Gastroesophageal sphincter (tissue), 4 donors: Measurements from ENCODE around the gene SUPT3H. TPM values are rescaled to one million over a fixed set of nuclear protein-coding genes. Genes with fewer than 3 reads are reported as not detected.

ENCODE experiments used
- ATAC-seq: fragments of 150-250 bp; one replicate; pipeline ENCODE4 v1.9.1; 2016; ENCODE audit warnings: mild to moderate bottlenecking, moderate library complexity
- H3K27ac ChIP-seq, 4 donors: fragments of 200-600 bp; sonication (generic) in 3 of 4; 1 replicate in 3 of 4; 2 replicates in 1 of 4; pipeline ENCODE4 v1.5.1; 2016 to 2019
- H3K27me3 ChIP-seq: fragments of 200-600 bp; sonication (generic); one replicate; pipeline ENCODE4 v1.5.1; 2019
- H3K36me3 ChIP-seq, 2 donors: fragments of 200-600 bp; sonication (generic); one replicate each; pipeline ENCODE4 v1.5.1; 2019; ENCODE audit warnings: control low read depth in 1 of 2
- H3K4me1 ChIP-seq, 3 donors: fragments of 200-600 bp; sonication (generic); 1 replicate in 2 of 3; 2 replicates in 1 of 3; pipeline ENCODE4 v1.5.1; 2016 to 2019; ENCODE audit warnings: control low read depth in 2 of 3
- H3K4me3 ChIP-seq, 2 donors: fragments of 200-600 bp; sonication (generic); one replicate each; pipeline ENCODE4 v1.5.1; 2019; ENCODE audit warnings: mild to moderate bottlenecking in 1 of 2, moderate library complexity in 1 of 2
- H3K9me3 ChIP-seq, 3 donors: fragments of 200-600 bp; sonication (generic); one replicate each; pipeline ENCODE4 v1.5.1; 2017 to 2019; ENCODE audit warnings: control low read depth in 2 of 3
- CTCF ChIP-seq, 4 experiments: fragments of 200-600 bp in 2 of 4; fragments of 450-650 bp in 2 of 4; sonication (generic) in 1 of 4; IDR thresholded peaks; one replicate each; pipeline ENCODE4 v1.5.1; 2017 to 2019; ENCODE audit warnings: antibody characterized with exemption in 4 of 4, mild to moderate bottlenecking in 2 of 4, moderate library complexity in 2 of 4
- EP300 ChIP-seq: sonication (generic); formaldehyde crosslinking; IDR thresholded peaks from one replicate; pipeline ENCODE4 v1.6.1; 2017; ENCODE audit warnings: antibody characterized with exemption, mild to moderate bottlenecking
- POLR2A ChIP-seq, 2 donors: fragments of 450-650 bp; IDR thresholded peaks; one replicate each; pipeline ENCODE4 v1.6.1; 2017; ENCODE audit warnings: antibody characterized with exemption in 2 of 2, mild to moderate bottlenecking in 2 of 2, moderate library complexity in 1 of 2
- POLR2AphosphoS5 ChIP-seq: sonication (generic); formaldehyde crosslinking; IDR thresholded peaks from one replicate; pipeline ENCODE4 v1.6.1; 2017; ENCODE audit warnings: antibody characterized with exemption
- WGBS, 2 donors: methylation state at CpG; one replicate each; pipeline ENCODE4 v1.1.5; 2018; ENCODE audit warnings: low coverage in 1 of 2; 5-methylcytosine and 5-hydroxymethylcytosine counted together
- total RNA-seq, 4 donors: library from RNA; depleted of rRNA; stranded (reverse); fragments of >200 nt; gene quantifications; one replicate each; pipeline ENCODE4 v1.1.0, GENCODE V29; 2016

SUPT3H gene
- total RNA-seq, 4 donors from 2014 or later, result 3.6 to 13.1 (median 7.6) TPM

GRCh38 chr6:45320349-45320748, 57.4 kb downstream of the SUPT3H start:
- H3K4me3 ChIP-seq, result no peak overlapping the region
- no peak for TF ChIP-seq CTCF (IDR thresholded peaks at IDR 0.05)
- no peak for TF ChIP-seq POLR2AphosphoS5
- no peak for TF ChIP-seq POLR2A (IDR thresholded peaks at IDR 0.05)
- TF ChIP-seq EP300, result no peak
- no peak for ATAC-seq
- no peaks in the 10 kb centered on the region for H3K36me3 ChIP-seq
- no peaks in the 10 kb centered on the region for H3K27me3 ChIP-seq
- H3K9me3 ChIP-seq, result no peaks in the 10 kb centered on the region
- H3K27ac ChIP-seq, result no peak overlapping the region
- 60 to 92% methylated on average over 1 to 4 of the region's 4 CpGs for WGBS, 2 donors
- no peaks in the 10 kb centered on the region for H3K4me1 ChIP-seq

GRCh38 chr6:45314146-45314545, 63.6 kb downstream of the SUPT3H start:
- TF ChIP-seq CTCF (IDR thresholded peaks at IDR 0.05) (no peak), EP300 (no peak), POLR2A (IDR thresholded peaks at IDR 0.05) (no peak), POLR2AphosphoS5 (no peak)
- Histone ChIP-seq H3K4me1 (no peaks in the 10 kb centered on the region), H3K27ac (no peak overlapping the region), H3K36me3 (no peaks in the 10 kb centered on the region), H3K9me3 (no peaks in the 10 kb centered on the region), H3K4me3 (no peak overlapping the region), H3K27me3 (no peaks in the 10 kb centered on the region)
- no peak for ATAC-seq
- 51 to 60% methylated on average over 1 to 5 of the region's 5 CpGs for WGBS, 2 donors

- no peaks in the 10 kb centered on the region for H3K36me3 ChIP-seq
- no peak for TF ChIP-seq POLR2A (IDR thresholded peaks at IDR 0.05)
- TF ChIP-seq POLR2AphosphoS5, result no peak
- no peak for TF ChIP-seq EP300
- no peak for TF ChIP-seq CTCF (IDR thresholded peaks at IDR 0.05)
- H3K4me1 ChIP-seq, result no peaks in the 10 kb centered on the region
- no peaks in the 10 kb centered on the region for H3K9me3 ChIP-seq
- ATAC-seq, result no peak
- H3K27ac ChIP-seq, result no peak overlapping the region
- WGBS, 2 donors, result 91 to 100% methylated on average over 3 to 7 of the region's 7 CpGs
- no peaks in the 10 kb centered on the region for H3K27me3 ChIP-seq
- no peak overlapping the region for H3K4me3 ChIP-seq
Observed at GRCh38 chr6:45310118-45310788, 67.5 kb downstream of the SUPT3H start.

GRCh38 chr6:45305546-45305945, 72.2 kb downstream of the SUPT3H start:
- no peaks in the 10 kb centered on the region for H3K9me3 ChIP-seq
- H3K4me1 ChIP-seq, result no peaks in the 10 kb centered on the region
- H3K36me3 ChIP-seq, result no peaks in the 10 kb centered on the region
- H3K4me3 ChIP-seq, result no peak overlapping the region
- WGBS, 2 donors, result 86 to 90% methylated on average over 1 of the region's 1 CpG
- TF ChIP-seq CTCF (IDR thresholded peaks at IDR 0.05) (no peak), EP300 (no peak)
- no peaks in the 10 kb centered on the region for H3K27me3 ChIP-seq
- H3K27ac ChIP-seq, result no peak overlapping the region
- ATAC-seq, result no peak

- no peak overlapping the region for H3K27ac ChIP-seq
- H3K27me3 ChIP-seq, result no peaks in the 10 kb centered on the region
- no peaks in the 10 kb centered on the region for H3K9me3 ChIP-seq
- no peak for ATAC-seq
- H3K4me3 ChIP-seq, result no peak overlapping the region
- TF ChIP-seq POLR2AphosphoS5 (no peak), POLR2A (IDR thresholded peaks at IDR 0.05) (no peak), CTCF (IDR thresholded peaks at IDR 0.05) (no peak), EP300 (no peak)
- no peaks in the 10 kb centered on the region for H3K36me3 ChIP-seq
- 94 to 100% methylated on average over 2 to 3 of the region's 3 CpGs for WGBS, 2 donors
- no peaks in the 10 kb centered on the region for H3K4me1 ChIP-seq
Observed at GRCh38 chr6:45302832-45303231, 74.9 kb downstream of the SUPT3H start.
